Measurements from ENCODE around the gene FBXW4.
A peak's percentile ranks its signal among the peaks of the same experiment; 100 is the strongest.
"Not testable (repeated sequence)": the region's sequence is repeated elsewhere in the genome, so short reads cannot be mapped to it uniquely, and the experiment has no call there.

FBXW4 gene

GRCh38 chr10:101615525-101616116 is 79.3 kb downstream of the FBXW4 start:
- no peak for DNase-seq

- no peak for DNase-seq
These were observed 80.1 kb downstream of the FBXW4 start for GRCh38 chr10:101614663-101615524.

- no peak for DNase-seq
These were observed 81.3 kb downstream of the FBXW4 start for GRCh38 chr10:101613646-101614045.

GRCh38 chr10:101612872-101613271 is 82.1 kb downstream of the FBXW4 start:
- DNase-seq = no peak

GRCh38 chr10:101612086-101612485 is 82.9 kb downstream of the FBXW4 start:
- no peak for DNase-seq

- no peak for DNase-seq
These were observed 83.7 kb downstream of the FBXW4 start for GRCh38 chr10:101611096-101611905.

GRCh38 chr10:101609481-101609880 is 85.5 kb downstream of the FBXW4 start:
- no peak for DNase-seq

- no peak for DNase-seq
These were observed 87.8 kb downstream of the FBXW4 start for GRCh38 chr10:101607124-101607523.

GRCh38 chr10:101602761-101603398 is 92.1 kb downstream of the FBXW4 start:
- DNase-seq = peak; percentile 37 to 58

- no peak for DNase-seq
These were observed 93.4 kb downstream of the FBXW4 start for GRCh38 chr10:101601541-101601940.

- DNase-seq = no peak
These were observed 97.7 kb downstream of the FBXW4 start for GRCh38 chr10:101597091-101597900.

- DNase-seq = no peak
These were observed 99.2 kb downstream of the FBXW4 start for GRCh38 chr10:101595591-101596433.

GRCh38 chr10:101593331-101593730 is 101.6 kb downstream of the FBXW4 start:
- DNase-seq = not testable (repeated sequence)

- DNase-seq = no peak
These were observed 106.1 kb downstream of the FBXW4 start for GRCh38 chr10:101588879-101589278.

- DNase-seq = peak; percentile 90 to 91
These were observed 107.0 kb downstream of the FBXW4 start, which contains the start of the genes DPCD and POLL for GRCh38 chr10:101587725-101588653. Gene DPCD, plus strand, starts transcription at chr10:101588321. Its CDS starts 16 bp downstream, at chr10:101588337. Gene POLL, minus strand, starts transcription at chr10:101588257. Its CDS starts 897 bp downstream, at chr10:101587360.

GRCh38 chr10:101585841-101586240 is 109.1 kb downstream of the FBXW4 start:
- no peak for DNase-seq

GRCh38 chr10:101580486-101581399 is 114.2 kb downstream of the FBXW4 start:
- no peak for DNase-seq

GRCh38 chr10:101579516-101579870 is 115.5 kb downstream of the FBXW4 start:
- no peak for DNase-seq
